PC-3 (cell line): ENCODE results near the gene GNB1. TPM values are rescaled to one million over a fixed set of nuclear protein-coding genes. Genes with fewer than 3 reads are reported as not detected.

Experiments used
- ATAC-seq: fragments of 200-7000 bp; cut with Tn5 transposase; 2 replicates; pipeline ENCODE4 v1.9.1; 2020; ENCODE audit warnings: mild to moderate bottlenecking, moderate library complexity
- BruUV-seq: library from RNA; stranded (reverse); fragments of 400-500 nt; replicated peaks from 2 replicates; lab custom pipeline; 2021; lab: Mats Ljungman, UMichigan
- CTCF ChIA-PET: fragments of 300-600 bp; sonication (Branson Sonifier 250); formaldehyde crosslinking; loops from one replicate; lab custom pipeline; 2022; ENCODE audit warnings: antibody characterized with exemption; lab: Charles Lee
- POLR2A ChIA-PET: fragments of 300-600 bp; sonication (Branson Sonifier 250); formaldehyde crosslinking; loops from one replicate; lab custom pipeline; 2022; ENCODE audit warnings: antibody characterized with exemption; ENCODE audit not compliant: unreplicated experiment; lab: Charles Lee
- DNase-seq: peaks from one replicate; pipeline ENCODE4 v3.0.0-alpha.2; 2015
- H2AFZ ChIP-seq: fragments of 300-600 bp; sonication (generic); 2 replicates; pipeline ENCODE4 v1.6.0; 2016; ENCODE audit warnings: antibody characterized with exemption, low read length
- H3F3A ChIP-seq: fragments of 300-600 bp; sonication (generic); one replicate; pipeline ENCODE4 v1.6.0; 2017; ENCODE audit warnings: antibody characterized with exemption, low read length, control low read depth, mild to moderate bottlenecking; ENCODE audit not compliant: unreplicated experiment
- H3K27ac ChIP-seq: fragments of 300-600 bp; sonication (generic); 2 replicates; pipeline ENCODE4 v1.5.1; 2016; ENCODE audit warnings: mild to moderate bottlenecking, low read length
- H3K27me3 ChIP-seq: fragments of 300-600 bp; sonication (generic); 2 replicates; pipeline ENCODE4 v1.6.1; 2016; ENCODE audit warnings: low read length, mixed read lengths
- H3K36me3 ChIP-seq: fragments of 300-600 bp; sonication (generic); 2 replicates; pipeline ENCODE4 v1.6.1; 2016; ENCODE audit warnings: low read depth, mixed run types, low read length, mixed read lengths
- H3K4me1 ChIP-seq: fragments of 300-600 bp; sonication (generic); 2 replicates; pipeline ENCODE4 v1.5.1; 2016; ENCODE audit warnings: low read length; ENCODE audit not compliant: insufficient read depth
- H3K4me2 ChIP-seq: fragments of 300-600 bp; sonication (generic); 2 replicates; pipeline ENCODE4 v1.6.0; 2016; ENCODE audit warnings: low read length
- H3K4me3 ChIP-seq: fragments of 300-600 bp; sonication (generic); 2 replicates; pipeline ENCODE4 v1.5.1; 2016; ENCODE audit warnings: mild to moderate bottlenecking, low read length, mixed read lengths
- H3K79me2 ChIP-seq: fragments of 300-600 bp; sonication (generic); 2 replicates; pipeline ENCODE4 v1.6.1; 2017; ENCODE audit warnings: low read length, mixed read lengths
- H3K9ac ChIP-seq: fragments of 300-600 bp; sonication (generic); 2 replicates; pipeline ENCODE4 v1.6.0; 2016; ENCODE audit warnings: mild to moderate bottlenecking, low read length
- H3K9me2 ChIP-seq: fragments of 300-600 bp; sonication (generic); replicated peaks from 2 replicates; pipeline ENCODE4 v1.6.1; 2016; ENCODE audit warnings: mixed run types, low read length, mixed read lengths
- H3K9me3 ChIP-seq: fragments of 300-600 bp; sonication (generic); 2 replicates; pipeline ENCODE4 v1.6.1; 2016; ENCODE audit warnings: low read length, mixed read lengths
- H4K20me1 ChIP-seq: fragments of 300-600 bp; sonication (generic); 2 replicates; pipeline ENCODE4 v1.6.1; 2016; ENCODE audit warnings: low read length, mixed read lengths
- EZH2 ChIP-seq: fragments of 300-600 bp; sonication (generic); IDR thresholded peaks from one replicate; pipeline ENCODE4 v1.6.1; 2017; ENCODE audit warnings: antibody characterized with exemption, mild to moderate bottlenecking, low read length; ENCODE audit not compliant: unreplicated experiment
- EZH2phosphoT487 ChIP-seq: fragments of 300-600 bp; sonication (generic); IDR thresholded peaks from 2 replicates; pipeline ENCODE4 v1.6.1; 2018; ENCODE audit warnings: mild to moderate bottlenecking, antibody characterized with exemption, low read length, borderline replicate concordance
- intact Hi-C: fragments of 100-400 bp; cut with micrococcal nuclease; formaldehyde crosslinking; loops from 2 replicates; pipeline ENCODE4 v1.9.0; 2023
- total RNA-seq: library from RNA; depleted of rRNA; stranded (reverse); fragments of >200 nt; gene quantifications from 2 replicates; pipeline ENCODE4 v1.2.3, GENCODE V29; 2014
- TF ChIP-seq, protein P1 (sequence below): fragments of 300-600 bp; sonication (generic); conservative IDR thresholded peaks from 2 replicates; pipeline ENCODE4 v1.5.1; 2017; ENCODE audit warnings: antibody characterized with exemption, low read depth, mild to moderate bottlenecking, low read length

Gene GNB1
- total RNA-seq, 1 experiment from 2014 or later, result 125 TPM

DNA sequence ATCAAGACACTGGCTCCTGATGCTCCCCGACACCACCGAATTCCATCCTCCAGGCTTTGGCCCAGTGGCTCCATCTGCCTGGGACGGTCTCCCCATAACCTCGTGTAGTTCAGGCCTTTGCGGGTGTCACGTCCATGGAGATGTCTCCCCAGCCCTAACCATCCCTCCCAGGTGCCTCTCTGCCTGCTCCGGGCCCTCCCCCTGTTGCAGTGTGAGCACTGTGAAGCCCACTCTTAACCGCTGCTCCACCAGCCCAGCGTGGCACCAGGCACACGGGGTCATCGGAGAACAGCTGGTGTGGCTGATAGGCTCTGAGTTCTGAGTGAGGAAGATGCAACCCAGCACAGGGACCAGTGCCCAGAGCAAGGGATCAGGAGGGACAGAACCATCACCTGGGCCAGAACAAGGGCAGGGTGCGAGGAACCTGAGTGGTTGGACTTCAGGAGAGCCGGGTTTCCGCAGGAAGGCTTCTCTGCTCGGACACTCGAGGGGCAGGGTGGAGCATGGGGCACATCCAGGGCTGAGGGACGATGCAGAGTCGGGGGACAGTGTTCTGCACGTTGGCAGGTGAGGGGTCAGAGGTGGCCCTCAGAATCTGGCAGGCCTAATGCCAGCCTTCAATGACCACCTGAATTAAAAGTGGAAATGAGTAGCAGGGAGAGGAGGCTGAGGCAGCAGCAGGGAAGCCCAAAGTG lies 2.6 kb upstream of the GNB1 start:
- CTCF ChIA-PET, result no interaction called here
- no TSS peak for BruUV-seq
- intact Hi-C loops, result no loop called here
- Histone ChIP-seq H4K20me1 (peaks cover 15% of the 10 kb centered on the region), H3K4me2 (no peak overlapping the region), H3K9me2 (no peaks in the 10 kb centered on the region), H3K4me1 (peaks cover 35% of the 10 kb centered on the region), H3K27me3 (no peaks in the 10 kb centered on the region), H3K9me3 (no peaks in the 10 kb centered on the region), H3F3A (no peaks in the 10 kb centered on the region), H3K79me2 (peaks cover 31% of the 10 kb centered on the region), H3K36me3 (no peaks in the 10 kb centered on the region), H3K27ac (no peak overlapping the region), H3K4me3 (no peak overlapping the region), H2AFZ (no peak overlapping the region), H3K9ac (no peak overlapping the region)
- POLR2A ChIA-PET, result no interaction called here
- TF ChIP-seq, protein P1, sequence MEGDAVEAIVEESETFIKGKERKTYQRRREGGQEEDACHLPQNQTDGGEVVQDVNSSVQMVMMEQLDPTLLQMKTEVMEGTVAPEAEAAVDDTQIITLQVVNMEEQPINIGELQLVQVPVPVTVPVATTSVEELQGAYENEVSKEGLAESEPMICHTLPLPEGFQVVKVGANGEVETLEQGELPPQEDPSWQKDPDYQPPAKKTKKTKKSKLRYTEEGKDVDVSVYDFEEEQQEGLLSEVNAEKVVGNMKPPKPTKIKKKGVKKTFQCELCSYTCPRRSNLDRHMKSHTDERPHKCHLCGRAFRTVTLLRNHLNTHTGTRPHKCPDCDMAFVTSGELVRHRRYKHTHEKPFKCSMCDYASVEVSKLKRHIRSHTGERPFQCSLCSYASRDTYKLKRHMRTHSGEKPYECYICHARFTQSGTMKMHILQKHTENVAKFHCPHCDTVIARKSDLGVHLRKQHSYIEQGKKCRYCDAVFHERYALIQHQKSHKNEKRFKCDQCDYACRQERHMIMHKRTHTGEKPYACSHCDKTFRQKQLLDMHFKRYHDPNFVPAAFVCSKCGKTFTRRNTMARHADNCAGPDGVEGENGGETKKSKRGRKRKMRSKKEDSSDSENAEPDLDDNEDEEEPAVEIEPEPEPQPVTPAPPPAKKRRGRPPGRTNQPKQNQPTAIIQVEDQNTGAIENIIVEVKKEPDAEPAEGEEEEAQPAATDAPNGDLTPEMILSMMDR, result no peak
- TF ChIP-seq EZH2phosphoT487, result no peak
- TF ChIP-seq EZH2, result no peak
- DNase-seq, result no peak
- ATAC-seq, result no peak

DNA sequence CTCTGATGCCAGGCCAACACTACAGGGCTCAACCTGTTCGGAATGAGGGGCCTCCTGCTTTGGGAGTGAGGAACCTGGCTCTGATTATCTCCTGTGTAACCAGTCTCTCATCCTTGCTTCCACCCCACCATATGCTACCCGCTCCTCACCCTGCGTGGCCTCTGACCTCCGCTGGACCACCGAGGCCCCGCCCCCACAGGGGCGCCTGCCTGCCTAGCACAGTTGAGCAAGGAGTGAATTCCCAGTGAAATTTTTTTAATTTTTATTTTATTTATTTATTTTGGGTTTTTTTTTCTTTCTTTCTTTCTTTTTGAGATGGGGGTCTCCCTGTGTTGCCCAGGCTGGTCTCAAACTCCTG lies 1.9 kb upstream of the GNB1 start:
- ATAC-seq, result no peak
- Histone ChIP-seq H3K27me3 (no peaks in the 10 kb centered on the region), H4K20me1 (peaks cover 22% of the 10 kb centered on the region), H3K9ac (no peak overlapping the region; the same call in 1 of the 2 replicates), H3K4me3 (peak overlapping the region; percentile 76), H3K36me3 (no peaks in the 10 kb centered on the region), H3K27ac (no peak overlapping the region), H3K79me2 (peaks cover 38% of the 10 kb centered on the region), H2AFZ (no peak overlapping the region), H3F3A (no peaks in the 10 kb centered on the region), H3K4me1 (peaks cover 42% of the 10 kb centered on the region), H3K9me2 (no peaks in the 10 kb centered on the region), H3K4me2 (peak overlapping the region; percentile 99), H3K9me3 (no peaks in the 10 kb centered on the region)
- DNase-seq, result no peak
- intact Hi-C loops, result no loop called here
- ChIA-PET CTCF (no interaction called here), POLR2A (no interaction called here)
- no peak for TF ChIP-seq EZH2phosphoT487
- no peak for TF ChIP-seq EZH2
- TF ChIP-seq, protein P1, result no peak
- no TSS peak for BruUV-seq

DNA sequence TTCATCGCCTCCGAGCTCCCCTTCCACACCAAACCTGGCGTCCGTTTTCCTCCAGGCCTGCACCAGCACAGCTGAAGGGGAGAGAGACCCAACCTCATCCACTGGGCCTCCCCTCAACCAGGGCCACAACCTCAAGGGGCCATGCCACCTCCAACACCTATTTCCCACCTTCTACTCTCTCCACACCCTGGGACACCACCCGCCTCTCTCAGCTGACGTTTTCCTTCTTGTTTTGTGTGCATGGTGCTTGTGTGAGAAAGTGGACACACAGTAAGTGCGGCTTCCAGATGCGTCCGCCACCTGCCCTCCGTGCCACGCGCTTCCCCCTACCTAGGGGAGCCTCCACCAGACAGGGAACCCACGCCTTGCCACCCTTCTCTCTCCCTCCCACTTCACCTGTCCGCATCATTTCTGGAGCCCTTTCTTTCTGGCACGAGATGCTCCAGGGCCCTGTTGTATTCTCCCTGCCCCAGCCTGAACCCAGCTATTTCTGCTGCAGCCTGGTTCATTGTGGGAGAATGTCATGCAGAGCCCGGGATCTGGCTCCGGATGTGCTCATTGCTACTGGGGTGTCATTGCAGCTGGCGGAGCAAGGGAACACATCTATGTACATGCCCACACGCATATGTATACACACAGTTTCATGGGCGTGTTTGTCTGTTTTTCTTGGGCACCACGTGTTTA lies 1.3 kb upstream of the GNB1 start:
- Histone ChIP-seq H3K27ac (peak overlapping the region; percentile 33), H3K9ac (peak overlapping the region; percentile 80), H3K27me3 (no peaks in the 10 kb centered on the region), H3K79me2 (peaks cover 43% of the 10 kb centered on the region), H3K36me3 (no peaks in the 10 kb centered on the region), H3K4me2 (peak overlapping the region; percentile 99), H4K20me1 (peaks cover 28% of the 10 kb centered on the region), H2AFZ (peak overlapping the region; percentile 71), H3K9me3 (no peaks in the 10 kb centered on the region), H3K4me3 (peak overlapping the region; percentile 76), H3K4me1 (peaks cover 46% of the 10 kb centered on the region), H3K9me2 (no peaks in the 10 kb centered on the region), H3F3A (no peaks in the 10 kb centered on the region)
- ATAC-seq, result no peak
- DNase-seq, result no peak
- intact Hi-C loops, result no loop called here
- BruUV-seq, result TSS peak; percentile 61
- ChIA-PET POLR2A (interaction anchor here (0.6 kb wide), 1 partner anchor 158 kb away, joined by 4 read pairs; no protein-coding TSS in a partner anchor), CTCF (interaction anchor here (0.9 to 1.0 kb wide), 2 partner anchors 14 to 17 kb away, joined by 3 to 6 read pairs; no protein-coding TSS in a partner anchor)
- TF ChIP-seq, protein P1, result no peak
- no peak for TF ChIP-seq EZH2
- TF ChIP-seq EZH2phosphoT487, result no peak
